Measurements from ENCODE around the gene ADGRG3.
"Not testable (repeated sequence)": the region's sequence is repeated elsewhere in the genome, so short reads cannot be mapped to it uniquely, and the experiment has no call there.

ADGRG3 gene

GRCh38 chr16:57697896-57698537 lies 29.9 kb downstream of the ADGRG3 start:
- DNase-seq (ENCODE audit: low spot score): no peak

- no peak for DNase-seq (ENCODE audit: low spot score)
Measured at GRCh38 chr16:57698812-57699405, 30.8 kb downstream of the ADGRG3 start.

- DNase-seq (ENCODE audit: low spot score): no peak
Measured at GRCh38 chr16:57699481-57699880, 31.4 kb downstream of the ADGRG3 start.

DNA sequence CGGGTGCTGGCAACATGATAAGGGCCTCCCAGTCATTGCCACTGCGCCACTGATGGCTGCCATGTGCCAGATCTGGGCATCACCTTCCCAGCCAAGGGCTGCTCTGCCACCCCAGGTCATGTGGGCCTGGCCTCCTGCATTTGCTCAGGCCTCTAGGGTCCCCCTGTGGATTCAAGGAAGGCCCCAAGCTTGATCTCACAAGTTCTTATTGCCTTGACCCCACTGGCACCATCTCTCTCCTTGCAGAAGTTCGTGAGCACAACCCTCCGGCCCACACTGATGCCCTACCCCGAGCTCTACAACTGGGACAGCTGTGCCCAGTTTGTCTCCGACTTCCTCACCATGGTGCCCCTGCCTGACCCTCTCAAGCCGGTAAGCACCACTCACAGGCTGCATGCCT lies 31.8 kb downstream of the ADGRG3 start:
- no peak for DNase-seq (ENCODE audit: low spot score)

DNA sequence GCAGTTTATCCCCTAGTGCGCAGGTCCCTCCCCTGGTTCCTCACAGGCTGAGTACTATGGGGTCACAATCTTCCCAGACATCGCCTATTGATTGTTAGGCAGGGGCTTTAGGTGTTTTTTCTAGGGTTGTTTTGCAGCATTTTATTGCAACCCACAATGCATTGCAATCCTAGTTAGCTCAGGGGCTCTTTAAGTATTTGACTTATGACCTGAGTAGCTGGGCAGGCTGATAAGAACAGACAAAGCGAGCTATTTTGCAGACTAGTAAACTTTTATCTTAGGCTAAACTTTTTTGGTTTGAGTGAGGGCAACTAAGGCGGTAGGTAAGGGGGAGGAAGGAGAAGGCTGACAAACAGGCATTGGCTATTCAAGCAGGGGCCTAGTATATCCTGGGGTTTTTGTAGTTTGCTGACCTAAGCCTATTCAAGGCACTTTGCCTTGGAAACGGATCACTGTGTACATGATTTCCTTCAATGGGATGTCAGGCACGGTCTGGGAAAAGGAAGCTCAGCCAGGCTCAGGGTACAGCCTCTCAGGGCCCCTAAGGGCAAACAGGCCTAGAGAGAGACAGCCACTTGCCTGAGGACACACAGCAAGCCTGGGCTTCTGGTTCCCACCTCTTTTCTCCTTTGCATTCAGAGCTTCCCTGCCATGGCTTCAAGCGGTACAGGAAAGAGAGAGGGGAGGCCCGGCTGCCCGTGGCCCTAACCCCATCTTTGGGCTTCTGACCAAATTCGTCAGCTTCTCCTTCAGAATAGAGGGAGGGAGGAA lies 32.9 kb downstream of the ADGRG3 start:
- no peak for DNase-seq (ENCODE audit: low spot score)

- no peak for DNase-seq (ENCODE audit: low spot score)
Measured at GRCh38 chr16:57701759-57702371, 33.8 kb downstream of the ADGRG3 start.

- DNase-seq (ENCODE audit: low spot score): no peak
Measured at GRCh38 chr16:57703416-57704010, 35.4 kb downstream of the ADGRG3 start.

DNA sequence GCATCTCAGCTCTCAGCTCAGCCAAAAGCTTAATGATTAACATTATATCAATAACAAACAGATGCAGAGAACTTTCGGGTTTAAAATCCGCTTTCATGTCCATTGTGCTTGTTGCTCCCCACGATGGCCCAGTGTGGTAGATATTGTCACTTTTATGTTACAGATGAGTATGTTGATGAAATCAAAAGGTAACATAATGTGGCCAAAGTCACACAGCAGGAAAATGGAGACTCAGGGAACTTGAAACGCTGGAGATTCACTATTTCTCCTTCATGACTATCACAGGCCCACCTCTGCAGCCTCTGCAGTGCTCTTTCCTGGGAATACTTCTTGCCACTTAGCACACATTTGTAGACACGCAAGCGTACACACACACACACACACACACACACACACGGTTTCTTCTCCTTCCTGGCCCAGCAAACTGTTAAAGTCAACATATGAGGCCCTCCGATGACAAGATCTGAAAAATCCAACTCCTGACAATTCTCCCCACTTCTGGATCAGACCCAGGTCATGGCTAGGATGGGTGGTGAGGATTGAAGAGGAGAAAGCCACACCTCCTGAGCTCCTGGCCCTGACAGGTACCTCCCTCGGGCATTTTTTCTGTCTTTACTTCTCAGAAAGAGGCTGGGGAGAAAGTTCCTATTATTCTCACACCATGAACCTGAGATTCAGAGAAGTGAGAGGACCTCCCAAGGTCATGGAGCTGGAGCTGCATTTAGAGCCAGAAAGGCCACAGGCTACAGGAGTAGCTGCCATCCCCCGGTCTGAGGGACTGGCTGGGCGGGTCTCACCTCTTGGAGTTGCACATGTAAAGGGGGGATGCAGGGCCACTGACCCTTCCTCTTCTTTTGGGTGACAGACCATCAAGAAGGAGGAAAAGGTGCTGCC lies 36.2 kb downstream of the ADGRG3 start:
- DNase-seq (ENCODE audit: low spot score): no peak

GRCh38 chr16:57704905-57705852 lies 37.1 kb downstream of the ADGRG3 start:
- DNase-seq (ENCODE audit: low spot score): no peak

GRCh38 chr16:57706717-57707116 lies 38.6 kb downstream of the ADGRG3 start:
- no peak for DNase-seq (ENCODE audit: low spot score)

DNA sequence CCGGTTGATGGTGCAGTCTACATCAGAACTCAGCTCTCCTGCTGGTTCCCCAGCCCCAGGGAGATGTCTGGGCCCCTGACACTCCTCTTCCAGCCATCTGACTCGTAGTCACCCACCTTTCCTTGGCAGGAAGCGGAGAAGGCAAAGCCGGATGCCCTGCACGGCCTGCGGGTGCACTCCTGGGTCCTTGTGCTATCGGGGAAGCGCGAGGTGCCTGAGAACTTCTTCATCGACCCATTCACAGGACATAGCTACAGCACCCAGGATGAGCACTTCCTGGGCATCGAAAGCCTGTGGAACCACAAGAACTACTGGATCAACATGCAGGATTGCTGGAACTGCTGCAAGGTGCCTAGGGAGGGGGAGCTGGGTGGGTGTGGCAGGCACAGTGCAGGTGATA lies 39.2 kb downstream of the ADGRG3 start:
- DNase-seq (ENCODE audit: low spot score): no peak

GRCh38 chr16:57708168-57708567 lies 40.1 kb downstream of the ADGRG3 start:
- DNase-seq (ENCODE audit: low spot score): no peak

- DNase-seq (ENCODE audit: low spot score): no peak
Measured at GRCh38 chr16:57709663-57710062, 41.6 kb downstream of the ADGRG3 start.

DNA sequence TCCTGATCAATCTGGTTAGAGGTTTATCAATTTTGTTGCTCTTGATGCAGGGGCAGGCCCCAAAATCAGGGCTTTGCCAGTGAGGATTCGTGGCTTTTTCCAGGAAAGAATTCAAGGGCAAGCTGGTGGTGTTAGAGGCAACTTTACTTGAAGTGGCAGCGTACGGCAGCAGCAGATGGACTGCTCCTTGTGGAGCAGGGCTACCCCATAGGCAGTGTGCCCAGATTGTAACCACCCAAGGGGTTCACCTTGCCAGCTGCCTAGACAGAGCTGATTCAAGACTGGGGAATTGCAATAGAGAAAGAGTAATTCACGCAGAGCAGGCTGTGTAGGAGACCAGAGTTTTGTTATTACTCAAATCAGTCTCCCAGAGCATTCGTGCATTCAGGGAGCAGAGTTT lies 43.2 kb downstream of the ADGRG3 start:
- no peak for DNase-seq (ENCODE audit: low spot score)

DNA sequence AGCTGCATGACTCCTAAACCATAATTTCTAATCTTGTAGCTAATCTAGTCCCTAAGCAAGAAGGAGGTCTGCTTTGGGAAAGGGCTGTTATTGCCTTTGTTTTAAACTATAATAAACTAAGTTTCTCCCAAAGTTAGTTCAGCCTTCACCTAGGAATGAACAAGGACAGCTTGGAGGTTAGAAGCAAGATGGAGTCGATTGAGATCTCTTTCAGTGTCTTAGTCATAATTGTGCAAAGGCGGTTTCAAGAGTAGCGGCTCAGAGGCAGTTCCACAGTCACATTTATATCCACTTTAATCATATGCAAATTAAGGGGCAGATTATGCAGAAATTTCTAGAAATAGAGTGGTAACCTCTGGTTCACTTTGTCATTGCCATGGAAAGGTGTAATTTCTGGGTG lies 43.9 kb downstream of the ADGRG3 start:
- DNase-seq (ENCODE audit: low spot score): no peak

DNA sequence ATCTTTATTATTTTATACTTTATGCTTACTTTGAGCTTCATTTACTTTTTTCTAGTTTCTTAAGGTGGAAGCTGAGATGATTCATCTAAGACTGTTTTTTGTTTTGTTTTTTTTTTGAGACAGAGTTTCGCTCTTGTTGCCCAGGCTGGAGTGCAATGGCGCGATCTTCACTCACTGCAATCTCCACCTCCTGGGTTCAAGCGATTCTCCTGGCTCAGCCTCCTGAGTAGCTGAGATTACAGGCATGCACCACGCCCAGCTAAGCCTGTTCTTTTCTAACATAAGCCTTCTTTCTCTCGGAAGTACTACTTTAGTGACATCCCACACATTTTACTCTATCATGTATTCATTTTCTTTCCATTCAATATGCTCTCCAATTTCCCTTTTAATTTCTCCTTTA lies 44.5 kb downstream of the ADGRG3 start:
- DNase-seq (ENCODE audit: low spot score): not testable (repeated sequence)

DNA sequence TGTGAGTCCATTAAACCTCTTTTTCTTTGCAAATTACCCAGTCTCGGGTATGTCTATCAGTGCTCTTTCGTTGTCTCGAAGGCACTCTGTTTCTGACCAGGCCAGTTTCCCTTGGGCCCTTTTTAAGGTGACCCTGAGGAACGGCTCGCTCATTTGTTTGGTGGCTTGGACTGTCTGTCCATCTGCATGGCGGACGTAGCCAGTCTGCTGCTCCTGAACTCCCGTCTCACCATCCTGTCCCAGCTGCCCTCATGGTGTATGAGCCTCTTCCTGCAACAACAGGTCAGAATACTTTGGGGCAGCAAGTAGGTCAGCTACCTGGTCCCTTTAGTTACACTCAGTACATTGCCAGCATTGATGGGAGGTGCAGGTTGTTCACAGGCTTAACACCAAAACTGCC lies 45.5 kb downstream of the ADGRG3 start:
- no peak for DNase-seq (ENCODE audit: low spot score)

DNA sequence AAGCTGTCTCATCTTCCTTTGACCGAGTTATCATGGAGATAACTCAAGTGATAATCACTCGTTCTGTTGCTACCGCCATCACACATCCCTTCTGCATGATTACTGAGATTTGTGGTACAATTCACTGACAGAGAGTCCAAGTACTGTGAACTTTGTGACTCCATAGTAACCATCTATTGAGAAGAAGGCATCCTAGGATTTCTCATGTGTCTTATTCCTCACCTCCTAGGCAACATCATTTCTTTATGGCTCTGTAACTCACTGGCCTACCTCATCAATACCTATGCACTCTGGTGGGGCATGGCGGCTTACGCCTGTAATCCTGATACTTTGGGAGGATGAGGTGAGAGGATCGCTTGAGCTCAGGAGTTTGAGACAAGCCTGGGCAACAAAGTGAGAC lies 45.9 kb downstream of the ADGRG3 start:
- DNase-seq (ENCODE audit: low spot score): no peak

GRCh38 chr16:57720142-57720575 lies 52.1 kb downstream of the ADGRG3 start:
- peak; percentile 37 for DNase-seq (ENCODE audit: low spot score)
